NCI-H2171 treated with DMSO at 0.1 percent for 48 hours (cell line): ENCODE data around the gene NXPH4.
A peak's percentile ranks its signal among the peaks of the same experiment; 100 is the strongest.

Experiments used
- DNase-seq: peaks from one replicate; lab custom pipeline; 2025; lab: John Stamatoyannopoulos, UW

Gene NXPH4

DNA sequence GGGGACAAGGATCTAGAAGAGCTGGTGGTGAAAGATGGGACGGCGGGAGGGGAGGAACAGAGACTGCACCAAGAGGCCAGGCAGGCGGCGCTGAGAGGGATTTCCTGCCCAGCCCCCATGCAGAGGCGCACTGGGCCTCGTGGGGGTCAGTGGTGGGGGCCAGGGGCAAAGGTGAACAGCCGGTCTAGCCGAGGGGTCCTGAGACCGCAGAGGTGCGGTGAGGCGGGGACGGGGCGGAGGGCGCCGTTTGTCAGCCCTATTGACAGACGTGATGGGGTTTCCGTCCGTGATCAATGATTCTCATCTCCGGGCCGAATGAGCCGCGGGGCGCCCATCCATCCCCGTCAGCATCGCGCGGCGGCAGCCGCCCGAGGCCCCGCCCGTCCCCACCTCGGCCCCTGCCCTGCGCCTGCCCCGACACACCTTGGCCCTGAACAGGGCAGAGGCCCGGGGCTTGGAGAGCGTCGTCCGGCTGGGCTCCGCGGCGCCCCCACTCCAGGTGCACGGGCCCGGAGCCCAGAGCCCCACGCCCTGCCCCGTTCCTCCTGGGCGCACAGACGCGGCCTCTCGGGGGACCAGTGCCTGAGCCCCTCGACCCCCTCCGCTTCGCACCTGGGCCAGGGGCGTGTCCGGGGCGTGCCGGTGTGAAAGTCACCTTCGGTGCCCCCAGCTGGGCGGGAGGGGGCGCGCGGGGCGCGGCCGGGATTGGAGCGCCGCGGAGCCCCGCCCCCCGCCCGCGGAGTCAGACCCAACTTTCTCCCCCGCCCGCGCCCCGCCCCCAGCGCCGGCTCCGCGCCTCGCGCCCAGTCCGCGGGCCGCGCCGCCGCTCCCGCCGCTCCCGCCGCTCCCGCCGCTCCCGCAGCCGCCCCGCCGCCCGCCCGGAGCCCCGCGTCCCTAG lies at the start of gene NXPH4:
Gene NXPH4, plus strand, starts transcription at position 781 of the 898 bp plus-strand sequence. CDS start 176 bp downstream, outside the sequence.
- DNase-seq = peak; percentile 65

DNA sequence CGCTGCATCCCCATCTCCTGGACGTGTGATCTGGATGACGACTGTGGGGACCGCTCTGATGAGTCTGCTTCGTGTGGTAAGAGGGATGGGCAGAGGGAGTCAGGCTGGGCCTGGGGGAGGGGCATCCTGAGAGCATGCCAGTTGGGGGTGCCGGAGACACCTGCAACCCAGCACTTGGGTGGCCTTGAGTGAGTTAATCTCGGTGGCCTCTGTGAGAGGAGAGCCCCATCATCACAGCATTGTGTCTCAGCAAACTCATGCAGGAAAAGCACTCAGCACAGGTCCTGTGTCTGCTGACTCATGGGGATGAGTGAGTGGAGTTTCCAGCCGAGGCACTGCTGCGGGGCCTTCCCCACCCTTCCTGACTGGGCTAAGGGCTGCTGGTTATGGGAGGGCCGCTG lies 49.6 kb upstream of the NXPH4 start:
- no peak for DNase-seq

DNA sequence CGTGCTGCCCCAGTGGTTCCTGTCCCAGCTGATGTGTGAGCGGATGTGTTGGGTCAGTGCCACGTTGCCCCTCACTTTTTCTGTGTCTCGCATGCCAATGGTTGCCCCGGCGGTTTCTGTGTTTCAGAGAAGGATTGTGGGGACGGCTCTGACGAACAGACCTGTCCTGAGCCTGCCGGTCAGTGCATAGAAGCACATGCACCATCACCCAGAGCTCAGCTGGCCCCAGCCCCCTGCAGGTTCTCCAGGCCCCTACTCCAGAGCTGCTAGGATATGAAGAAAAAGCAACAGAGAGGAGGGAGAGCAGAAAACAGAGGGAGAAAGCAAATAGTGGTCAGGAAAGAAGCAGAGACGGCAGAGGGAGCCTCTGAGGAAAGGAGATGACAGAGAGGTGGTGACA lies 48.5 kb upstream of the NXPH4 start:
- DNase-seq = no peak

DNA sequence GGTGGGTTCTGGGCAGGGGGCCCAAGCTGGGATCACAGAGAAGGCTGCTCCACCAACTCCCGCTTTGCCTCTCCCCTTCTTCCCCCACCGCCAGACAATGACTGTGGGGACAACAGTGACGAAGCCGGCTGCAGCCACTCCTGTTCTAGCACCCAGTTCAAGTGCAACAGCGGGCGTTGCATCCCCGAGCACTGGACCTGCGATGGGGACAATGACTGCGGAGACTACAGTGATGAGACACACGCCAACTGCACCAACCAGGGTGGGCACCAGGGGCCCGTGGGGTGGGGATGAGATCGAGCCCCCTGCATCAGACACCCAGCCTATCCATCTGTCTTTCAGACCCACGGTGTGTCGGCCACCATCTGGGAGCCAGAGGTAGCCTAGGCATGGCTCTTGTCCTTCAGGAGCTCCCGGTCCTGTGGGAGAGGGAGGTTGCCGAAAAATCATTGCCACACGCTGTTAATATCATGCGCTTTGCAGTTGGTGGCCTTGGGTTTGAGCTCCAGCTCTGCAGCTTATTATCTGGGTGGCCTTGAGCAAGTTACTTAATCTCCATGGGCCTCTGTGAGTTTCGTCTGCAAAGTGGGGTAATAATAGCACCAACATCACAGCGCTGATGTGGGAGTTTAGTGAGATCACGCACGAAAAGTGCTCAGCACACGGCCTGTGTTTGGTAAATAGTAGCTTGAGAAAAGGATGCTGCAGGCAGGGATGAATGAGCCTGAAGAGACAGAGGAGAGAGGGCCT lies 47.4 kb upstream of the NXPH4 start:
- DNase-seq = no peak

DNA sequence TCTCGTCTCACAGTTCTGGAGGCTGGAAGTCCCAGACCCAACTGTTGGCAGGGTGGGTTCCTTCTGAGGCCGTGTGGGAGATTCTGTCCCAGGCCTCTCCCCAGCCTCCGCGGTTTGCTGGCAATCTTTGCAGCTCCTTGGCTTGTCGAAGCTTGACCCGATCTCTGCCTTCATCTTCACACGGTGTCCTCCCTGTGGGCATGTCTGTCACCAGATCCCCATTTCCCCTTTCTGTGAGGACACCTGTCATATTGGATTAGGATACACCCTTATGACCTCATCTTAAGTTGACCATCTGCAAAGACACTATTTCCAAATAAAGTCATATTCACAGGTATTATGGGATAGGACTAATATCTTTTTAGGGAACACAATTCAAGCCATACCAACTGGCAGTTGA lies 46.6 kb upstream of the NXPH4 start:
- DNase-seq = no peak

DNA sequence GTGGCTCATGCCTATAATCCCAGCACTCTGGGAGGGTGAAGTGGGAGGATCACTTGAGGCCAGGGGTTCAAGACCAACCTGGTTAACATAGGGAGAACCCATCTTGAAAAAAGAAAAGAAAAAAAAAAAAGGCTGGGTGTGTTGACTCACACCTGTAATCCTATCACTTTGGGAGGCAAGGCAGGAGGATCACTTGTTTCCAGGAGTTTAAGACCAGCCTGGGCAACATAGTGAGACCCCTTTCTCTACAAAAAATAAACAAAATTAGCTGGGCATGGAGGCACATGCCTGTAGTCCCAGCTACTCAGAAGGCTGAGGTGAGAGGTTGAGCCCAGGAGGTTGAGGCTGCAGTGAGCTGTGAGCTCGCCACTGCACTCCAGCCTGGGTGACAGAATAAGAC lies 46.2 kb upstream of the NXPH4 start:
- no peak for DNase-seq

DNA sequence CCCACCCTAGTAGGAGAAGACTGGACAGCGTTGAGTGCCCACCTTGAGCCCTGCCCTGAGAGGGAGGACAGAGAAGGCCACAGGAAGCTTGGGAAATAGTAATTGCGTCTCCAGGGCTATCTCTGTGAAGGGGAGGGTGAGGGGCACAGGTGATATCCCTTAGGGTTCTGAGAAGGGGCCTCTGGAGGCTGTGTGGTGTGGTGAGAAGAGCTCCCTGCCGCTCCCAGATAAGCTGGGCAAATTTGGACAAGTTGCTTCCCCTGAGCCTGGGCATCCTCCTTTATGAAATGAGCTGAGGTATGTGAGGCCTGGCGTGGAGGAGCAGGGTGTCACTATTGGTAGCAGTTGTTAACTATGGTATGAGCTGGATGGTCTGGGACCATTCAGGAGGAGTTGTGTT lies 45.7 kb upstream of the NXPH4 start:
- no peak for DNase-seq

DNA sequence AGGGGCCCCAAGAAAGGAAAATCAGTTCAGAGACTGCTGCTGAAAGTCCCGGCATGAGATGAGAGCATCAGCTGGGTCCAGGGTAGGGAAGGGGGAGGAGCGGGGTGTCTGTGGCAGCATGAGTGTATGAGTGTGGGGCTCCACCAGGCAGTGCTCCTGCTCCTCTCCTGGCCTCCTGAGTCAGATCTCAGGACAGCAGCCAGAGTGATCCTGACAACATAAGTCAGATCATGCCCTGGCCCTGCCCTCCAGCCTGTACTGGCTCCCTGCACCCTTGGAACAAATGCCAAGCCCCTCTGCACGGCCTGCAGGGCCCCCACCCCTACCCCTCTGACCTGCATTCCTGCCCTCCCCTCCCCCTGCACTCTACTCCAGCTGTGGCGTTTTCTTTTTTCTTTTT lies 44.9 kb upstream of the NXPH4 start:
- DNase-seq = no peak

DNA sequence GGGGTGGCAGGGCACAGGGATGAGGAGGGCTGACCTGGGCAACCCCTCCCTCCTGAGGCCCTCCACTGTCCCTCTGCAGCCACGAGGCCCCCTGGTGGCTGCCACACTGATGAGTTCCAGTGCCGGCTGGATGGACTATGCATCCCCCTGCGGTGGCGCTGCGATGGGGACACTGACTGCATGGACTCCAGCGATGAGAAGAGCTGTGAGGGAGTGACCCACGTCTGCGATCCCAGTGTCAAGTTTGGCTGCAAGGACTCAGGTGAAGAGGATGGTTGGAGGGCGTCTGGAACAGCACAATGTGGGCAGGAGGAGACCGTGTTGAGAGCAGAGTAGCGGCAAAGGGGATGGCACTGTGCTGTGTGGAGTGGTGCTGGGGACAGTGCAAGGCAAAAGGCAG lies 43.5 kb upstream of the NXPH4 start:
- DNase-seq = no peak

DNA sequence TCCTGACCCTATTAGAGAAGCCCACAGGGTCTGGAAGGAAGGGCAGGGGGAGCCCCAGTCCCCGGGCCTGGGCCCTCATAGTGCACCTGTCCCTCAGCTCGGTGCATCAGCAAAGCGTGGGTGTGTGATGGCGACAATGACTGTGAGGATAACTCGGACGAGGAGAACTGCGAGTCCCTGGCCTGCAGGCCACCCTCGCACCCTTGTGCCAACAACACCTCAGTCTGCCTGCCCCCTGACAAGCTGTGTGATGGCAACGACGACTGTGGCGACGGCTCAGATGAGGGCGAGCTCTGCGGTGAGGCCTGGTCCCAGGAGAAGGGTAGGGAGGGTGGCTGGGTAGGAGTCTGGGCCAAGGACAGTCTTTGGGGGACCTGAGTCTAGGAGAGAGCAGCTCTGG lies 42.9 kb upstream of the NXPH4 start:
- no peak for DNase-seq

DNA sequence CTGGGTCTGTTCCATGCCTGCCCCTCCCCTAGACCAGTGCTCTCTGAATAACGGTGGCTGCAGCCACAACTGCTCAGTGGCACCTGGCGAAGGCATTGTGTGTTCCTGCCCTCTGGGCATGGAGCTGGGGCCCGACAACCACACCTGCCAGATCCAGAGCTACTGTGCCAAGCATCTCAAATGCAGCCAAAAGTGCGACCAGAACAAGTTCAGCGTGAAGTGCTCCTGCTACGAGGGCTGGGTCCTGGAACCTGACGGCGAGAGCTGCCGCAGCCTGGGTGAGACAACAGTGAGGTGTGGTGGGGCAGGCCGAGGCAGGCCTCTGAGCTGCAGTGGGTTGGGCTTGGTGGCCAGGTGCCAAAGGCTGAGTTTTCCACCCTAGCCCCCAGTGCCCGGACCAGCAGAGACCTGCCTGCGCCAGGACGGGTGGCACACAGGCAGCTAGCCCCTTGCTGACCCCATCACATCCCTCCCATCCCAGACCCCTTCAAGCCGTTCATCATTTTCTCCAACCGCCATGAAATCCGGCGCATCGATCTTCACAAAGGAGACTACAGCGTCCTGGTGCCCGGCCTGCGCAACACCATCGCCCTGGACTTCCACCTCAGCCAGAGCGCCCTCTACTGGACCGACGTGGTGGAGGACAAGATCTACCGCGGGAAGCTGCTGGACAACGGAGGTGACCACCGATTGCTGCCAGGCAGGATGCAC lies 41.0 kb upstream of the NXPH4 start:
- DNase-seq = no peak

DNA sequence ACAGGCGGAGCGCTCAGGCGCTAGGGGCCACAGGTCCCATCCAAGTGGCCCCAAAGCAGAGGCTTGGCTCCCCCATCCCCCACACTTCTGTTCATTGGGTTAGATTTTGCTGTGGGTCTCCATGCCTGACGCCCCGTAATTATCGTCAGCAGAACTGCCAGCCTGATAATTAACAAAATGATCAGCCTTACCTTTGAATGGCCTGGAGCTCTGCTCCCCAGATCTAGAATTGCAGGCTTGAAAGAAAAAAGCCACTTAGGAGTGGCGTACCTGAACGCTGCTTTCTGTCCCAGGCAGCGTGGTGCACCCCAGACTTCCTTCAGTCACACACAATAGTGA lies 40.5 kb upstream of the NXPH4 start:
- no peak for DNase-seq

DNA sequence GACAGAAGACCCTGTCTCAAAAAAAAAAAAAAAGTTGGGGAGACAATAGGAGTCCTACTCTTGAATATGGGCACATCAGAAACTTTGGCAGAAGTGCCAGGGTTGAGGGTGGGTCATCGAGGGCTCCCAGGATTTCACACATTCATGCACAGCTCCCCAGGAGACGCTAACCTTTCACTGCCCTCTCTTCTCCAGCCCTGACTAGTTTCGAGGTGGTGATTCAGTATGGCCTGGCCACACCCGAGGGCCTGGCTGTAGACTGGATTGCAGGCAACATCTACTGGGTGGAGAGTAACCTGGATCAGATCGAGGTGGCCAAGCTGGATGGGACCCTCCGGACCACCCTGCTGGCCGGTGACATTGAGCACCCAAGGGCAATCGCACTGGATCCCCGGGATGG lies 39.7 kb upstream of the NXPH4 start:
- DNase-seq = no peak

DNA sequence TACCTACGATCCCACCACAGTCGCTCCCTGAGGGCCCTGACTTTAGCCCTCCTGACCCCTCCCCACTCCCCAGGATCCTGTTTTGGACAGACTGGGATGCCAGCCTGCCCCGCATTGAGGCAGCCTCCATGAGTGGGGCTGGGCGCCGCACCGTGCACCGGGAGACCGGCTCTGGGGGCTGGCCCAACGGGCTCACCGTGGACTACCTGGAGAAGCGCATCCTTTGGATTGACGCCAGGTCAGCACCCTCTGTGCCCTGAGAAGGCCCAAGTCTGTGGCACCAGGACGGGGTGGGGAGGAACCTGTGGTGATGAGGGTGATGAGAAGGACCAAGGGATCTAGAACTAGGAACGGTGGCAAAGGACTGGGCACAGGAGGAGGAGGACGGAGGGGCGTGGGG lies 39.2 kb upstream of the NXPH4 start:
- DNase-seq = no peak

DNA sequence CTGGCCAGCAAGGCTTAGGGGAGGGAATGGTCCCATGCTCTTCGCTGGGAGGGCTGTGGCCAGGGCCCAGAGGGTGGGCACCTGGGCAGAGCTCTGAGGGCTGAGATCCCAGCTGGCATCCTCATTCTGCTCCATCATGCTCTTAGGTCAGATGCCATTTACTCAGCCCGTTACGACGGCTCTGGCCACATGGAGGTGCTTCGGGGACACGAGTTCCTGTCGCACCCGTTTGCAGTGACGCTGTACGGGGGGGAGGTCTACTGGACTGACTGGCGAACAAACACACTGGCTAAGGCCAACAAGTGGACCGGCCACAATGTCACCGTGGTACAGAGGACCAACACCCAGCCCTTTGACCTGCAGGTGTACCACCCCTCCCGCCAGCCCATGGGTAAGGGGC lies 38.4 kb upstream of the NXPH4 start:
- DNase-seq = no peak

DNA sequence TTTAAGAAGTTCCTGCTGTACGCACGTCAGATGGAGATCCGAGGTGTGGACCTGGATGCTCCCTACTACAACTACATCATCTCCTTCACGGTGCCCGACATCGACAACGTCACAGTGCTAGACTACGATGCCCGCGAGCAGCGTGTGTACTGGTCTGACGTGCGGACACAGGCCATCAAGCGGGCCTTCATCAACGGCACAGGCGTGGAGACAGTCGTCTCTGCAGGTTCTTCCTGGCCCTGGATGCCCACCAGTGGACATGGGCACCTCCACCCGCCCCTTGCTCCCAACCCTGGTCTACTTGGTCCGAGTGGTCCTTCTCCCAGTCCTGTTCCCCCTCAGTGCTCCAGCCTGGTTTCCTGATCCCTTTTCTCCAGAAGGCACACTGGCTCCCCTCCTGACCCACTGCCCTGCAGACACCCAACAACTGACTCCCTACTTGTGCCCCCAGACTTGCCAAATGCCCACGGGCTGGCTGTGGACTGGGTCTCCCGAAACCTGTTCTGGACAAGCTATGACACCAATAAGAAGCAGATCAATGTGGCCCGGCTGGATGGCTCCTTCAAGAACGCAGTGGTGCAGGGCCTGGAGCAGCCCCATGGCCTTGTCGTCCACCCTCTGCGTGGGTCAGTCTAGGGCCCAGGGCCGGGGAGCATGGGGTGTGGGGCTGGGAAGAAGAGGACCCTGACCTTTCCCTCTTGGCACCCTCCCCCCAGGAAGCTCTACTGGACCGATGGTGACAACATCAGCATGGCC lies 37.1 kb upstream of the NXPH4 start:
- DNase-seq = no peak

DNA sequence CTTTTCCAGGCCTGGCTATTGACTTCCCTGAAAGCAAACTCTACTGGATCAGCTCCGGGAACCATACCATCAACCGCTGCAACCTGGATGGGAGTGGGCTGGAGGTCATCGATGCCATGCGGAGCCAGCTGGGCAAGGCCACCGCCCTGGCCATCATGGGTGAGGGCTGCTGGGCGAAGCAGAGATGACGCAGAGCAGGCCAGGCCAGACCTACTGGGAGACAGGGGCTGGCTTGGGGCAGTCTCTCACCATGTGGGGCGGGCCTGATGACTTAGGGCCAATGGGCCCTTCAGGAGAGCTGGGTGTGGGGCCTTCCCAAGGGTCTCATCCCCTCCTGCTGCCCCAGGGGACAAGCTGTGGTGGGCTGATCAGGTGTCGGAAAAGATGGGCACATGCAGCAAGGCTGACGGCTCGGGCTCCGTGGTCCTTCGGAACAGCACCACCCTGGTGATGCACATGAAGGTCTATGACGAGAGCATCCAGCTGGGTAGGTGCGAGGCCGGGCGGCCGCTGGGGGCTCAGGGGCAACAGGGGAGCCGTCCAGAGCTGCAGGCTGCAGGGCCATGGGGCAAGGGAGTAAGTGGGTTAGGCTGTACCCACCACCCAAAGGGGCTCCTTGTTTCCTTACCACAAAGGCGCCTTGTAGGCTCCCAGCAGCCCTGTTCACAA lies 36.1 kb upstream of the NXPH4 start:
- DNase-seq = no peak

DNA sequence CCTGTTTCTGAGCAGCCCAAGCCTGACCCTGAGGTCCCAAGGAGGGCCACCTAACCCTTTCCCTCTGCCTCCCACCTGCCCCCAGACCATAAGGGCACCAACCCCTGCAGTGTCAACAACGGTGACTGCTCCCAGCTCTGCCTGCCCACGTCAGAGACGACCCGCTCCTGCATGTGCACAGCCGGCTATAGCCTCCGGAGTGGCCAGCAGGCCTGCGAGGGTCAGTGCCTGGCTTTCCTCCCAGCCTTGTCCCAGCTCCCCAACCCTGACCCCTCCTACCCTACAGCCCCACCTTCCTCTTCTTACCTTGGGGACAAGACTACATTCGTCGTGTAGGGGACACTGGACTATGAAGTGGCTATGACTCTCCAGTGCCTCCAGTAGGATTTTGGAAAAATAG lies 35.5 kb upstream of the NXPH4 start:
- DNase-seq = no peak

DNA sequence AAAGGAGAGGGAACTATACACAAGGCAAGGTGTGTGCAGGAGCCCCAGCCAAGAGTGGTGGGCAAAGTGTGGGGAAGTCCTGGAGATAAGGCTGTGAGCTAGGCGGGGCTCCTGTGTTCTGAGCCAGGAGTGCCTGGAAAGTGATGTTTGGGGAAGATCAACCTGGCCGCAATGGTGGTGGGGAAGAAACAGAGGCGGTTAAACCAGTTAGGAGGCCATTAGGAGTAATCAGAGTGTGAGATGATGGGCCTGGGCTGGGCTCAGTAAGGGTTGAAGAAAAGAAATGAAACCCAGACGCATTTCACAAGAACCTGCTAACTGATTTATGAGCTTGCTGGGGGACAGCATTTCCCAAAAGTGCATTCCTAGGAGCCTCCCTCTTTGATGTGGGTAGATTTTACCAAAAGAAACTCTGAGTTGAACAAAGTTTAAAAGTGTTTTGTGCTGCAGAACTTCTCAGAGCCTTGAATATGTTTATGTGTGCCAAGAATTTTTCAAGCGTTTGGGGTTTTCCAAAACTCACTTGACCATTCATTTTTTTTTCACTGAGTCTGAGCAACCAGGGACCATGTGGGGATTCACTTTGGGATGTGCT lies 34.9 kb upstream of the NXPH4 start:
- no peak for DNase-seq

DNA sequence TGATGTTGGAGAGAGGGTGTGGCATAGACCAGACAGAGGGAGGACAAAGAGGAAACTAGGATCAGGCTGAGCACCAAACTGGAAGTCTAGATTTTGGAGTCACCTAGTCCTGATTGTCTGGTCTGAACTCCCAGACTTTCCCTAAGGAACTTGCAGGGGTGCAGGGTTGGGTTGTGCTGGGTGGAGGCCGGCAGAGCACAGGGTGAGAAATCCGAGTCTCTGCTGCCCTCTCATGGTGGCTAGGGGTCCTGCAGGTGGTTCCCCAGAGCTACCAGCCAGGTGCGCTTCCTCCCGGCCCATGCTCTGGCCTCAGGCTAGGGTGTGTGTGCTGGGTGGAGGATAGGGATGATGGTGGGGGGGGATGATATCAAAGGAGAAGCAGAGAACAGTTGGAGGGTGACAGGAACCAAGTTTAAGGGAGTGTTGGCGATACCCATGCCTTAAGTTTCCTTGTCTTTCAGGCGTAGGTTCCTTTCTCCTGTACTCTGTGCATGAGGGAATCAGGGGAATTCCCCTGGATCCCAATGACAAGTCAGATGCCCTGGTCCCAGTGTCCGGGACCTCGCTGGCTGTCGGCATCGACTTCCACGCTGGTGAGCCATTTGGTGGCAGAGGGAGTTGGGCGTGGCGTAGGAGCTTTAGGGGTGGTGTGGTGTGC lies 33.5 kb upstream of the NXPH4 start:
- DNase-seq = peak; percentile 69
